ENCODE measurements around the gene LIPJ.

LIPJ gene

GRCh38 chr10:88586462-88586861 is at the start of gene LIPJ:
TSS of gene LIPJ (plus strand) at chr10:88586762. CDS start at chr10:88590688, 3,926 bp downstream.
- DNase-seq (ENCODE audit: low spot score): no peak

- DNase-seq (ENCODE audit: low spot score): no peak
Measured at GRCh38 chr10:88537322-88537721, 49.2 kb upstream of the LIPJ start.

GRCh38 chr10:88538048-88538447 is 48.5 kb upstream of the LIPJ start:
- peak; percentile 33 for DNase-seq (ENCODE audit: low spot score)

- no peak for DNase-seq (ENCODE audit: low spot score)
Measured at GRCh38 chr10:88540351-88540750, 46.2 kb upstream of the LIPJ start.

GRCh38 chr10:88541116-88541626 is 45.4 kb upstream of the LIPJ start:
- DNase-seq (ENCODE audit: low spot score): no peak

GRCh38 chr10:88542522-88542921 is 44.0 kb upstream of the LIPJ start:
- DNase-seq (ENCODE audit: low spot score): no peak

GRCh38 chr10:88544140-88544870 is 42.3 kb upstream of the LIPJ start:
- DNase-seq (ENCODE audit: low spot score): no peak

- no peak for DNase-seq (ENCODE audit: low spot score)
Measured at GRCh38 chr10:88545359-88545758, 41.2 kb upstream of the LIPJ start.

- no peak for DNase-seq (ENCODE audit: low spot score)
Measured at GRCh38 chr10:88546497-88546896, 40.1 kb upstream of the LIPJ start.

GRCh38 chr10:88551246-88551645 is 35.3 kb upstream of the LIPJ start:
- DNase-seq (ENCODE audit: low spot score): no peak

- DNase-seq (ENCODE audit: low spot score): peak; percentile 81
Measured at GRCh38 chr10:88553116-88553752, 33.3 kb upstream of the LIPJ start.

- DNase-seq (ENCODE audit: low spot score): no peak
Measured at GRCh38 chr10:88555190-88555908, 31.2 kb upstream of the LIPJ start.

GRCh38 chr10:88557256-88557655 is 29.3 kb upstream of the LIPJ start:
- DNase-seq (ENCODE audit: low spot score): no peak

- DNase-seq (ENCODE audit: low spot score): peak; percentile 46
Measured at GRCh38 chr10:88557658-88558057, 28.9 kb upstream of the LIPJ start.

- no peak for DNase-seq (ENCODE audit: low spot score)
Measured at GRCh38 chr10:88562152-88562551, 24.4 kb upstream of the LIPJ start.

GRCh38 chr10:88565072-88565471 is 21.5 kb upstream of the LIPJ start:
- peak; percentile 28 for DNase-seq (ENCODE audit: low spot score)

GRCh38 chr10:88582411-88582805 is 4.2 kb upstream of the LIPJ start:
- DNase-seq (ENCODE audit: low spot score): no peak

GRCh38 chr10:88582806-88583583 is 3.6 kb upstream of the LIPJ start, which contains the start of gene RNLS:
TSS of gene RNLS (minus strand) at chr10:88583318.
- DNase-seq (ENCODE audit: low spot score): peak; percentile 90

- DNase-seq (ENCODE audit: low spot score): no peak
Measured at GRCh38 chr10:88583584-88583957, 3.0 kb upstream of the LIPJ start.

GRCh38 chr10:88592381-88592780 is 5.8 kb downstream of the LIPJ start:
- DNase-seq (ENCODE audit: low spot score): no peak

- no peak for DNase-seq (ENCODE audit: low spot score)
Measured at GRCh38 chr10:88592906-88593305, 6.3 kb downstream of the LIPJ start.

- DNase-seq (ENCODE audit: low spot score): no peak
Measured at GRCh38 chr10:88594482-88594881, 7.9 kb downstream of the LIPJ start.

All from AG20443 (cell line).